HepG2 (cell line): ENCODE results near the gene TEDC1. TPM values are rescaled to one million over a fixed set of nuclear protein-coding genes. Genes with fewer than 3 reads are reported as not detected.
A peak's percentile ranks its signal among the peaks of the same experiment; 100 is the strongest.

Experiments
- ARID2 ChIP-seq: sonication (generic); formaldehyde crosslinking; IDR thresholded peaks from 2 replicates; pipeline ENCODE4 v1.8.1; 2022; ENCODE audit warnings: mild to moderate bottlenecking, missing genetic modification reagents, borderline replicate concordance
- CCAR2 ChIP-seq: fragments of 200-400 bp; formaldehyde crosslinking; optimal IDR thresholded peaks from 2 replicates; pipeline ENCODE3; 2018; ENCODE audit warnings: low read depth, mild to moderate bottlenecking, low read length, moderate library complexity
- GATA4 ChIP-seq: sonication (generic); IDR thresholded peaks from 2 replicates; pipeline ENCODE4 v1.6.1; 2016; ENCODE audit warnings: antibody characterized with exemption, low read depth, borderline replicate concordance
- HMGA1 ChIP-seq: sonication (generic); formaldehyde crosslinking; conservative IDR thresholded peaks from 2 replicates; pipeline ENCODE4 v1.4.0; 2020; ENCODE audit warnings: missing genetic modification reagents
- IKZF4 ChIP-seq: sonication (generic); formaldehyde crosslinking; IDR thresholded peaks from 2 replicates; pipeline ENCODE4 v1.5.1; 2020; ENCODE audit warnings: borderline replicate concordance, mild to moderate bottlenecking, low read depth, missing genetic modification reagents; ENCODE audit errors: not compliant biosample characterization
- KAT2B ChIP-seq: fragments of 150-350 bp; IDR thresholded peaks from 2 replicates; pipeline ENCODE4 v1.6.1; 2014; ENCODE audit warnings: low read depth, low read length, borderline replicate concordance
- KLF6 ChIP-seq: IDR thresholded peaks from 2 replicates; pipeline ENCODE4 v1.8.0; 2016; ENCODE audit warnings: missing biosample characterization, missing genetic modification reagents
- NCOA2 ChIP-seq: sonication (generic); formaldehyde crosslinking; IDR thresholded peaks from 2 replicates; pipeline ENCODE4 v1.8.0; 2022; ENCODE audit warnings: inconsistent platforms
- NFE2L1 ChIP-seq: sonication (generic); formaldehyde crosslinking; IDR thresholded peaks from 2 replicates; pipeline ENCODE4 v1.4.0; 2020; ENCODE audit warnings: missing genetic modification reagents, mild to moderate bottlenecking, borderline replicate concordance
- RNF2 ChIP-seq: fragments of 450-650 bp; conservative IDR thresholded peaks from 2 replicates; pipeline ENCODE4 v1.6.1; 2016; ENCODE audit warnings: low read depth
- SNAPC5 ChIP-seq: sonication (generic); formaldehyde crosslinking; IDR thresholded peaks from 2 replicates; pipeline ENCODE4 v1.8.1; 2023; ENCODE audit warnings: mild to moderate bottlenecking, missing genetic modification reagents, borderline replicate concordance
- ZBTB33 ChIP-seq: sonication (generic); formaldehyde crosslinking; IDR thresholded peaks from 2 replicates; pipeline ENCODE4 v1.4.0; 2020; ENCODE audit warnings: missing genetic modification reagents
- ZFP1 ChIP-seq: IDR thresholded peaks from 2 replicates; pipeline ENCODE4 v1.6.1; 2016
- ZFP91 ChIP-seq: sonication (generic); formaldehyde crosslinking; IDR thresholded peaks from 2 replicates; pipeline ENCODE4 v1.9.0; 2022; ENCODE audit warnings: missing genetic modification reagents, mild to moderate bottlenecking, borderline replicate concordance
- ZHX1 ChIP-seq: sonication (generic); formaldehyde crosslinking; IDR thresholded peaks from 2 replicates; pipeline ENCODE4 v1.8.1; 2022; ENCODE audit warnings: low read depth, mild to moderate bottlenecking, missing genetic modification reagents
- ZNF34 ChIP-seq: sonication (generic); formaldehyde crosslinking; IDR thresholded peaks from 2 replicates; pipeline ENCODE4 v1.4.0; 2020; ENCODE audit warnings: mild to moderate bottlenecking, missing genetic modification reagents, borderline replicate concordance
- ZNF414 ChIP-seq: sonication (generic); formaldehyde crosslinking; IDR thresholded peaks from 2 replicates; pipeline ENCODE4 v1.5.0; 2020; ENCODE audit warnings: missing genetic modification reagents
- ZNF652 ChIP-seq: IDR thresholded peaks from 2 replicates; pipeline ENCODE4 v1.6.1; 2016; ENCODE audit warnings: low read depth, borderline replicate concordance
- ZNF703 ChIP-seq: sonication (generic); formaldehyde crosslinking; IDR thresholded peaks from 2 replicates; pipeline ENCODE4 v1.5.1; 2020; ENCODE audit warnings: missing genetic modification reagents, mild to moderate bottlenecking, moderate library complexity, borderline replicate concordance
- ZNF737 ChIP-seq: sonication (generic); formaldehyde crosslinking; IDR thresholded peaks from 2 replicates; pipeline ENCODE4 v1.5.0; 2020; ENCODE audit warnings: missing genetic modification reagents, mild to moderate bottlenecking, borderline replicate concordance
- ZNF740 ChIP-seq: sonication (generic); formaldehyde crosslinking; IDR thresholded peaks from 2 replicates; pipeline ENCODE4 v1.4.0; 2020; ENCODE audit warnings: missing genetic modification reagents
- polyA plus RNA-seq, 8 experiments: library from polyadenylated mRNA; depleted of rRNA in 3 of 8; stranded (reverse) in 7 of 8; unstranded in 1 of 8; fragments of >200 nt; fragmentation: Illumina TruSeq in 4 of 8; extraction: Trizol in 4 of 8; gene quantifications; 2 replicates each; pipeline versions ENCODE4 v1.2.1 to v1.2.3, GENCODE V29; 2011 to 2016; ENCODE audit warnings: low read depth in 4 of 8, missing spikeins in 1 of 8, mixed read lengths in 1 of 8; ENCODE audit not compliant: insufficient read depth in 1 of 8
- total RNA-seq, 5 experiments: library from RNA; depleted of rRNA; stranded (reverse); fragments of >200 nt; fragmentation: Illumina TruSeq; extraction: Trizol; gene quantifications; 2 replicates each; pipeline ENCODE4 v1.2.3, GENCODE V29; 2016; ENCODE audit warnings: low read depth in 1 of 5

Gene TEDC1
- total and polyA plus RNA-seq, 2 of the 13 experiments (the other 11 are each of a cell fraction or from before 2014, with no cell fraction given): 5.7 to 27.4 TPM

- TF ChIP-seq ZFP91 (CRISPR knock-in tag): peak; percentile 94; the same call in 1 of the 2 replicates
- TF ChIP-seq KLF6 (CRISPR knock-in tag): no peak; the same call in 1 of the 2 replicates
- no peak for TF ChIP-seq ZNF737
- no peak; the same call in 1 of the 2 replicates for TF ChIP-seq ZBTB33 (CRISPR knock-in tag)
- peak; percentile 83 for TF ChIP-seq NCOA2
- 0 out of 2 replicates have a peak, but pooled peaks have one; percentile 38 for TF ChIP-seq ZFP1 (CRISPR knock-in tag)
- peak; percentile 83; the same call in 1 of the 2 replicates for TF ChIP-seq SNAPC5 (CRISPR knock-in tag)
- no peak for TF ChIP-seq ARID2 (CRISPR knock-in tag)
- peak; percentile 90 for TF ChIP-seq ZNF740 (CRISPR knock-in tag)
- peak; percentile 31; the same call in 1 of the 2 replicates for TF ChIP-seq ZHX1 (CRISPR knock-in tag)
- TF ChIP-seq ZNF703 (CRISPR knock-in tag): peak; percentile 87; the same call in 1 of the 2 replicates
- TF ChIP-seq CCAR2: no peak
- TF ChIP-seq ZNF652 (CRISPR knock-in tag): no peak
- TF ChIP-seq IKZF4 (CRISPR knock-in tag): no peak
- TF ChIP-seq ZNF414 (CRISPR knock-in tag): 0 out of 2 replicates have a peak, but pooled peaks have one; percentile 24
- no peak for TF ChIP-seq HMGA1 (CRISPR knock-in tag)
- 0 out of 2 replicates have a peak, but pooled peaks have one; percentile 42 for TF ChIP-seq NFE2L1 (CRISPR knock-in tag)
- no peak for TF ChIP-seq GATA4
- TF ChIP-seq RNF2: 0 out of 2 replicates have a peak, but pooled peaks have one; percentile 22
- TF ChIP-seq ZNF34: peak; percentile 58; the same call in 1 of the 2 replicates
- TF ChIP-seq KAT2B: no peak
Measured at GRCh38 chr14:105499256-105500035, 8.4 kb downstream of the TEDC1 start (continued).
